B cell (primary cell): Measurements from ENCODE around the gene NUP214. TPM values are rescaled to one million over a fixed set of nuclear protein-coding genes. Genes with fewer than 3 reads are reported as not detected.

Source experiments
- ATAC-seq: fragments of 200-7000 bp; cut with Tn5 transposase; one replicate; pipeline ENCODE4 v1.10.0; 2021; ENCODE audit warnings: low read depth, mild to moderate bottlenecking, moderate number of reproducible peaks, moderate library complexity
- CTCF ChIA-PET: fragments of 350-600 bp; sonication (Branson Sonifier 250); formaldehyde crosslinking; loops from one replicate; lab custom pipeline; 2021; ENCODE audit warnings: antibody characterized with exemption, inconsistent platforms; lab: Charles Lee
- POLR2A ChIA-PET: fragments of 350-600 bp; sonication (Branson Sonifier 250); formaldehyde crosslinking; loops from one replicate; lab custom pipeline; 2021; ENCODE audit warnings: antibody characterized with exemption; lab: Charles Lee
- DNase-seq: peaks from one replicate; pipeline ENCODE4 v3.0.0; 2013
- H2AFZ ChIP-seq: 2 replicates; pipeline ENCODE4 v1.6.1; 2012; ENCODE audit warnings: mild to moderate bottlenecking, low read depth, low read length; ENCODE audit not compliant: insufficient read depth, poor library complexity, severe bottlenecking
- H3K27ac ChIP-seq, 2 donors: 1 replicate in 1 of 2; 2 replicates in 1 of 2; pipeline ENCODE4 v1.5.1; 2012 to 2013; ENCODE audit warnings: low read length in 2 of 2, mild to moderate bottlenecking in 2 of 2, moderate library complexity in 1 of 2
- H3K27me3 ChIP-seq, 4 experiments: fragments of 200-600 bp in 1 of 4; sonication (generic) in 1 of 4; replicated peaks in 1 of 4; 1 replicate in 2 of 4; 2 replicates in 2 of 4; pipeline versions ENCODE4 v1.6.1 to v1.7.0; 2013 to 2016; ENCODE audit warnings: low read length in 3 of 4, mild to moderate bottlenecking in 2 of 4, mixed read lengths in 1 of 4, moderate library complexity in 1 of 4; ENCODE audit not compliant: insufficient read depth in 4 of 4, control insufficient read depth in 3 of 4; ENCODE audit errors: control extremely low read depth in 1 of 4
- H3K36me3 ChIP-seq, 2 experiments: replicated peaks in 1 of 2; 1 replicate in 1 of 2; 2 replicates in 1 of 2; pipeline versions ENCODE4 v1.6.1 to v1.7.1; 2013; ENCODE audit warnings: low read length in 1 of 2; ENCODE audit not compliant: insufficient read depth in 2 of 2, control insufficient read depth in 1 of 2; ENCODE audit errors: control extremely low read depth in 1 of 2, extremely low read depth in 1 of 2
- H3K4me1 ChIP-seq, 2 donors: fragments of 200-600 bp in 1 of 2; sonication (generic) in 1 of 2; 1 replicate in 1 of 2; 2 replicates in 1 of 2; pipeline versions ENCODE4 v1.5.1 to v1.6.1; 2013 to 2017; ENCODE audit warnings: low read length in 2 of 2; ENCODE audit not compliant: control insufficient read depth in 2 of 2, insufficient read depth in 2 of 2
- H3K4me2 ChIP-seq: replicated peaks from 2 replicates; pipeline ENCODE3; 2012; ENCODE audit warnings: mild to moderate bottlenecking, low read depth, low read length; ENCODE audit not compliant: poor library complexity, severe bottlenecking
- H3K4me3 ChIP-seq, 5 experiments: fragments of 200-600 bp in 1 of 5; sonication (generic) in 1 of 5; 1 replicate in 3 of 5; 2 replicates in 2 of 5; pipeline versions ENCODE4 v1.5.1 to v1.7.0; 2011 to 2016; ENCODE audit warnings: low read length in 4 of 5, mild to moderate bottlenecking in 4 of 5, low read depth in 2 of 5, control low read depth in 1 of 5, moderate library complexity in 1 of 5; ENCODE audit not compliant: insufficient read depth in 1 of 5; ENCODE audit errors: control extremely low read depth in 1 of 5, extremely low read depth in 1 of 5
- H3K79me2 ChIP-seq: fragments of 200-600 bp; sonication (generic); one replicate; pipeline ENCODE4 v1.6.0; 2016; ENCODE audit warnings: low read length; ENCODE audit not compliant: control insufficient read depth, insufficient read depth
- H3K9ac ChIP-seq: fragments of 200-600 bp; sonication (generic); 2 replicates; pipeline ENCODE4 v1.6.1; 2017; ENCODE audit warnings: mild to moderate bottlenecking, low read length, moderate library complexity
- H3K9me3 ChIP-seq, 3 donors: one replicate each; pipeline versions ENCODE4 v1.6.1 to v1.7.1; 2013; ENCODE audit warnings: low read length in 2 of 3; ENCODE audit not compliant: control insufficient read depth in 2 of 3, insufficient read depth in 1 of 3; ENCODE audit errors: control extremely low read depth in 1 of 3
- H4K20me1 ChIP-seq: 2 replicates; pipeline ENCODE4 v1.6.0; 2012; ENCODE audit warnings: mild to moderate bottlenecking, low read length; ENCODE audit not compliant: insufficient read depth, control insufficient read depth, poor library complexity, severe bottlenecking
- H3K27ac Mint-ChIP-seq: one replicate; pipeline ENCODE4 v1.8.0; 2021; ENCODE audit warnings: mixed read lengths
- H3K27me3 Mint-ChIP-seq: one replicate; pipeline ENCODE4 v1.8.0; 2021; ENCODE audit warnings: mixed read lengths
- H3K4me1 Mint-ChIP-seq: one replicate; pipeline ENCODE4 v1.8.0; 2021; ENCODE audit warnings: mixed read lengths
- H3K4me3 Mint-ChIP-seq: one replicate; pipeline ENCODE4 v1.8.0; 2021; ENCODE audit warnings: mixed read lengths
- H3K9me3 Mint-ChIP-seq: one replicate; pipeline ENCODE4 v1.8.0; 2022; ENCODE audit warnings: mixed read lengths; ENCODE audit not compliant: insufficient read depth
- EZH2 ChIP-seq: IDR thresholded peaks from 2 replicates; pipeline ENCODE4 v1.6.1; 2012; ENCODE audit warnings: borderline replicate concordance, low read depth, mild to moderate bottlenecking, moderate library complexity, low read length; ENCODE audit not compliant: insufficient read depth, poor library complexity, severe bottlenecking
- WGBS: methylation state at CpG from one replicate; pipeline ENCODE4 v1.1.5; 2013; ENCODE audit warnings: missing lambda C conversion rate; ENCODE audit not compliant: insufficient coverage; 5-methylcytosine and 5-hydroxymethylcytosine counted together
- intact Hi-C: fragments of 100-400 bp; cut with micrococcal nuclease; formaldehyde crosslinking; loops from one replicate; pipeline ENCODE4 v1.10.0; 2022
- polyA plus RNA-seq: library from polyadenylated mRNA; depleted of rRNA; stranded (reverse); fragments of >200 nt; gene quantifications from 2 replicates; pipeline ENCODE4 v1.2.3, GENCODE V29; 2012
- total RNA-seq, 2 donors: library from RNA; stranded (reverse); fragments of 120-200 nt in 1 of 2; gene quantifications; 1 replicate in 1 of 2; 2 replicates in 1 of 2; pipeline versions ENCODE4 v1.2.3 to v1.2.4, GENCODE V29; 2013 to 2022
- TF ChIP-seq, protein P1 (sequence below): fragments of 200-600 bp; IDR thresholded peaks from one replicate; pipeline ENCODE4 v1.8.0; 2022; ENCODE audit warnings: antibody characterized with exemption, mild to moderate bottlenecking

The NUP214 gene
- total and polyA plus RNA-seq, 2 donors (not counting 1 experiment from before 2014, with no cell fraction given): 19.0 to 94.6 TPM

DNA sequence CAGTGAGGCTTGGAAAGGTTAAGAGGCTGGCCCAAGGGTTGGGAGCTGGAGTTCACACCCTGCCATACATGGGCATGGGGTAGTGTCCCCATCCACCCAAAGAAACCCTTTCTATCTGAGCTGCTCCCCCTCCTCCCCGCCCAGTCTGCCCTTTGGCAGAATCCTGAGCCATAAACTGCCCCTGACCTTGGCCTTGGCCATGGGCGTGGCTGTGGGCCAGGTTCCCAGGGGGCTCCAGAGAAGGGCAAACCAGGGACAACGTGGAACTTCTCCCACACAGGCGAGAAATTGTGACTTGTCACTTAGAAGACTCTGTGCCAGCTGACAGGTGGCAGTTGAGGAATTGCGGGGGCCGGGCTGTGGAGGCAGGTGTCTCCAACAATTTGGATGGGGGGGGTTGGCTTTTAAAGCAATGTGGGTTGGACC, 146.1 kb downstream of the NUP214 start:
- no peaks in the 10 kb centered on the region for H3K9me3 Mint-ChIP-seq
- H3K27me3 ChIP-seq: no peaks in the 10 kb centered on the region
- peaks cover 73% of the 10 kb centered on the region for H3K4me1 Mint-ChIP-seq

DNA sequence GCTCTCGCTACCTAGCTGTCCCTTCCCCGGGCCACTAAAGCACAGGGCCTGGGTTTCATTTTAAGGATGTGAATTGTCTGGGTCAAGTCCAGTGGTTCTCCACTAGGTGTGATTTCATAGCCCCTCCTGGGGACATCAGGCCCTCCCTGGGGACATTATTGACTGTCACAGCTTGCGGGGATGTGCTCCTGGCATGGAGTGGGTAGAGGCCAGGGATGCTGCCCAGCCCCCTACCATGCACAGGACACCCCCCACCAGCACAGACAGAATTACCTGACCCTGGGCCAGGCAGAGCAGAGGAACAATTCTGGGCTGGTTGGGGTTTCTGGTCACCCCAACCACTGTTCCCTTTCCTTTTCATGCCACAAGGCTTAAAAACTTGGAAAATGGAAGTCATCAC, 146.8 kb downstream of the NUP214 start:
- Histone ChIP-seq H3K27me3 (no peaks in the 10 kb centered on the region), H3K4me1 (peaks cover 58 to 73% of the 10 kb centered on the region in 2 donors), H3K79me2 (peaks cover 89% of the 10 kb centered on the region), H3K4me3 (peak overlapping the region in 1 of 5 experiments; percentile 19), H3K4me2 (peak overlapping the region; percentile 77), H3K36me3 (peaks cover 0 to 2% of the 10 kb centered on the region in 2 experiments), H2AFZ (no peak overlapping the region), H4K20me1 (peaks cover 8% of the 10 kb centered on the region), H3K9me3 (no peaks in the 10 kb centered on the region), H3K27ac (peak overlapping the region; percentile 86 to 91), H3K9ac (peak overlapping the region; percentile 47)
- Mint-ChIP-seq H3K27me3 (no peaks in the 10 kb centered on the region), H3K4me3 (peak overlapping the region; percentile 64), H3K9me3 (no peaks in the 10 kb centered on the region), H3K4me1 (peaks cover 66% of the 10 kb centered on the region), H3K27ac (peak overlapping the region; percentile 96)
- ChIA-PET CTCF (interaction anchor here (1.3 to 8.9 kb wide), 3 partner anchors 17 to 93 kb away, joined by 3 to 158 read pairs (median 11); no protein-coding TSS in a partner anchor), POLR2A (interaction anchor here (0.7 to 8.2 kb wide), 4 partner anchors 18 to 1752 kb away, joined by 3 to 199 read pairs (median 10); no protein-coding TSS in a partner anchor)
- ATAC-seq (no peak), DNase-seq (no peak)
- WGBS: 60% methylated on average over 1 of the region's 3 CpGs
- TF ChIP-seq, protein P1, sequence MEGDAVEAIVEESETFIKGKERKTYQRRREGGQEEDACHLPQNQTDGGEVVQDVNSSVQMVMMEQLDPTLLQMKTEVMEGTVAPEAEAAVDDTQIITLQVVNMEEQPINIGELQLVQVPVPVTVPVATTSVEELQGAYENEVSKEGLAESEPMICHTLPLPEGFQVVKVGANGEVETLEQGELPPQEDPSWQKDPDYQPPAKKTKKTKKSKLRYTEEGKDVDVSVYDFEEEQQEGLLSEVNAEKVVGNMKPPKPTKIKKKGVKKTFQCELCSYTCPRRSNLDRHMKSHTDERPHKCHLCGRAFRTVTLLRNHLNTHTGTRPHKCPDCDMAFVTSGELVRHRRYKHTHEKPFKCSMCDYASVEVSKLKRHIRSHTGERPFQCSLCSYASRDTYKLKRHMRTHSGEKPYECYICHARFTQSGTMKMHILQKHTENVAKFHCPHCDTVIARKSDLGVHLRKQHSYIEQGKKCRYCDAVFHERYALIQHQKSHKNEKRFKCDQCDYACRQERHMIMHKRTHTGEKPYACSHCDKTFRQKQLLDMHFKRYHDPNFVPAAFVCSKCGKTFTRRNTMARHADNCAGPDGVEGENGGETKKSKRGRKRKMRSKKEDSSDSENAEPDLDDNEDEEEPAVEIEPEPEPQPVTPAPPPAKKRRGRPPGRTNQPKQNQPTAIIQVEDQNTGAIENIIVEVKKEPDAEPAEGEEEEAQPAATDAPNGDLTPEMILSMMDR: no peak
- no peak for TF ChIP-seq EZH2
- intact Hi-C loops: loop anchor here (2.0 to 10.0 kb wide), 2 partner anchors 63 to 461 kb away; no protein-coding TSS in a partner anchor

More for the DNA sequence above, 146.1 kb downstream of the NUP214 start:
- peaks cover 65 to 80% of the 10 kb centered on the region in 2 donors for H3K4me1 ChIP-seq
- TF ChIP-seq EZH2: no peak
- TF ChIP-seq, protein P1: no peak
- H3K79me2 ChIP-seq: peaks cover 96% of the 10 kb centered on the region
- CTCF ChIA-PET: interaction anchor here (1.3 to 8.9 kb wide), 4 partner anchors 16 to 92 kb away, joined by 3 to 158 read pairs (median 10); no protein-coding TSS in a partner anchor
- peak overlapping the region; percentile 86 to 91 for H3K27ac ChIP-seq
- H3K27ac Mint-ChIP-seq: peak overlapping the region; percentile 96
- intact Hi-C loops: loop anchor here (10.0 kb wide), 1 partner anchor 63 kb away; no protein-coding TSS in a partner anchor
- DNase-seq (no peak), ATAC-seq (no peak)
- H2AFZ ChIP-seq: no peak overlapping the region
- H3K4me3 Mint-ChIP-seq: peak overlapping the region; percentile 83
- H3K9me3 ChIP-seq: no peaks in the 10 kb centered on the region
- peaks cover 8% of the 10 kb centered on the region for H4K20me1 ChIP-seq
- 54% methylated on average over 4 of the region's 6 CpGs for WGBS
- no peaks in the 10 kb centered on the region for H3K27me3 Mint-ChIP-seq
- H3K4me2 ChIP-seq: peak overlapping the region; percentile 77
- H3K4me3 ChIP-seq: peak overlapping the region in 1 of 5 experiments; percentile 58
- H3K9ac ChIP-seq: peak overlapping the region; percentile 47
- POLR2A ChIA-PET: interaction anchor here (0.6 to 8.2 kb wide), 3 partner anchors 17 to 83 kb away, joined by 4 to 199 read pairs (median 16); no protein-coding TSS in a partner anchor
- peaks cover 0 to 6% of the 10 kb centered on the region in 2 experiments for H3K36me3 ChIP-seq
